Measurements from ENCODE around the gene CCAR1.
A peak's percentile ranks its signal among the peaks of the same experiment; 100 is the strongest.
"Not testable (repeated sequence)": the region's sequence is repeated elsewhere in the genome, so short reads cannot be mapped to it uniquely, and the experiment has no call there.

The CCAR1 gene

GRCh38 chr10:68720793-68721672 is at the start of gene CCAR1:
CCAR1 (plus strand) TSS chr10:68721239; CDS start chr10:68722505, 1,266 bp downstream.
- H3K9me3 ChIP-seq (ENCODE audit: control insufficient read depth, low read length): no peaks in the 10 kb centered on the region
- H3K4me3 ChIP-seq (ENCODE audit: low read length): peak within 1 kb of the TSS; percentile 97
- DNase-seq (ENCODE audit: low read depth): peak; percentile 99
- H3K36me3 ChIP-seq (ENCODE audit: control insufficient read depth, insufficient read depth, low read length, severe bottlenecking): peaks cover 24% of the 10 kb centered on the region
- peak within 1 kb of the TSS; percentile 98 for H3K9ac ChIP-seq (ENCODE audit: low read length)
- peaks cover 9% of the 10 kb centered on the region for H3K4me1 ChIP-seq (ENCODE audit: control insufficient read depth, insufficient read depth, low read length)
- H3K27me3 ChIP-seq (replicated peaks; ENCODE audit: control insufficient read depth, insufficient read depth, low read length): no peaks in the 10 kb centered on the region

- Histone ChIP-seq H3K36me3 (ENCODE audit: control insufficient read depth, insufficient read depth, low read length, severe bottlenecking) (peaks cover 46% of the 10 kb centered on the region), H3K9me3 (ENCODE audit: control insufficient read depth, low read length) (no peaks in the 10 kb centered on the region), H3K27me3 (replicated peaks; ENCODE audit: control insufficient read depth, insufficient read depth, low read length) (no peaks in the 10 kb centered on the region), H3K4me3 (ENCODE audit: low read length) (no peak overlapping the region), H3K9ac (ENCODE audit: low read length) (no peak overlapping the region), H3K4me1 (ENCODE audit: control insufficient read depth, insufficient read depth, low read length) (no peaks in the 10 kb centered on the region)
- DNase-seq (ENCODE audit: low read depth): no peak
Observed at GRCh38 chr10:68684413-68684812, 36.6 kb upstream of the CCAR1 start.

GRCh38 chr10:68696018-68696417 is 25.0 kb upstream of the CCAR1 start:
- Histone ChIP-seq H3K4me1 (ENCODE audit: control insufficient read depth, insufficient read depth, low read length) (peaks cover 40% of the 10 kb centered on the region), H3K9ac (ENCODE audit: low read length) (no peak overlapping the region), H3K9me3 (ENCODE audit: control insufficient read depth, low read length) (no peaks in the 10 kb centered on the region), H3K4me3 (ENCODE audit: low read length) (no peak overlapping the region), H3K27me3 (replicated peaks; ENCODE audit: control insufficient read depth, insufficient read depth, low read length) (no peaks in the 10 kb centered on the region), H3K36me3 (ENCODE audit: control insufficient read depth, insufficient read depth, low read length, severe bottlenecking) (peaks cover 11% of the 10 kb centered on the region)
- no peak for DNase-seq (ENCODE audit: low read depth)

GRCh38 chr10:68697106-68697505 is 23.9 kb upstream of the CCAR1 start:
- peak overlapping the region; percentile 8 for H3K4me3 ChIP-seq (ENCODE audit: low read length)
- H3K9me3 ChIP-seq (ENCODE audit: control insufficient read depth, low read length): no peaks in the 10 kb centered on the region
- H3K4me1 ChIP-seq (ENCODE audit: control insufficient read depth, insufficient read depth, low read length): peaks cover 40% of the 10 kb centered on the region
- no peaks in the 10 kb centered on the region for H3K27me3 ChIP-seq (replicated peaks; ENCODE audit: control insufficient read depth, insufficient read depth, low read length)
- peaks cover under 1% of the 10 kb centered on the region for H3K36me3 ChIP-seq (ENCODE audit: control insufficient read depth, insufficient read depth, low read length, severe bottlenecking)
- DNase-seq (ENCODE audit: low read depth): no peak
- no peak overlapping the region for H3K9ac ChIP-seq (ENCODE audit: low read length)

GRCh38 chr10:68700197-68700596 is 20.8 kb upstream of the CCAR1 start:
- Histone ChIP-seq H3K9me3 (ENCODE audit: control insufficient read depth, low read length) (no peaks in the 10 kb centered on the region), H3K4me3 (ENCODE audit: low read length) (no peak overlapping the region), H3K4me1 (ENCODE audit: control insufficient read depth, insufficient read depth, low read length) (peaks cover 29% of the 10 kb centered on the region), H3K27me3 (replicated peaks; ENCODE audit: control insufficient read depth, insufficient read depth, low read length) (no peaks in the 10 kb centered on the region), H3K9ac (ENCODE audit: low read length) (no peak overlapping the region), H3K36me3 (ENCODE audit: control insufficient read depth, insufficient read depth, low read length, severe bottlenecking) (no peaks in the 10 kb centered on the region)
- no peak for DNase-seq (ENCODE audit: low read depth)

- Histone ChIP-seq H3K9me3 (ENCODE audit: control insufficient read depth, low read length) (no peaks in the 10 kb centered on the region), H3K36me3 (ENCODE audit: control insufficient read depth, insufficient read depth, low read length, severe bottlenecking) (no peaks in the 10 kb centered on the region), H3K27me3 (replicated peaks; ENCODE audit: control insufficient read depth, insufficient read depth, low read length) (no peaks in the 10 kb centered on the region), H3K4me3 (ENCODE audit: low read length) (no peak overlapping the region), H3K4me1 (ENCODE audit: control insufficient read depth, insufficient read depth, low read length) (no peaks in the 10 kb centered on the region), H3K9ac (ENCODE audit: low read length) (no peak overlapping the region)
- no peak for DNase-seq (ENCODE audit: low read depth)
Observed at GRCh38 chr10:68705548-68705947, 15.5 kb upstream of the CCAR1 start.

- H3K4me1 ChIP-seq (ENCODE audit: control insufficient read depth, insufficient read depth, low read length); H3K9ac ChIP-seq (ENCODE audit: low read length); H3K27me3 ChIP-seq (replicated peaks; ENCODE audit: control insufficient read depth, insufficient read depth, low read length); H3K36me3 ChIP-seq (ENCODE audit: control insufficient read depth, insufficient read depth, low read length, severe bottlenecking); DNase-seq (ENCODE audit: low read depth); H3K4me3 ChIP-seq (ENCODE audit: low read length); H3K9me3 ChIP-seq (ENCODE audit: control insufficient read depth, low read length): not testable (repeated sequence)
Observed at GRCh38 chr10:68708987-68709386, 12.1 kb upstream of the CCAR1 start.

GRCh38 chr10:68713065-68713464 is 8.0 kb upstream of the CCAR1 start:
- H3K4me3 ChIP-seq (ENCODE audit: low read length): not testable (repeated sequence)

GRCh38 chr10:68717435-68717834 is 3.6 kb upstream of the CCAR1 start:
- H3K9me3 ChIP-seq (ENCODE audit: control insufficient read depth, low read length): no peaks in the 10 kb centered on the region
- no peak overlapping the region for H3K4me3 ChIP-seq (ENCODE audit: low read length)

More at GRCh38 chr10:68713065-68713464, 8.0 kb upstream of the CCAR1 start:
- not testable (repeated sequence) for H3K4me1 ChIP-seq (ENCODE audit: control insufficient read depth, insufficient read depth, low read length); H3K9ac ChIP-seq (ENCODE audit: low read length); H3K27me3 ChIP-seq (replicated peaks; ENCODE audit: control insufficient read depth, insufficient read depth, low read length); H3K36me3 ChIP-seq (ENCODE audit: control insufficient read depth, insufficient read depth, low read length, severe bottlenecking); DNase-seq (ENCODE audit: low read depth); H3K9me3 ChIP-seq (ENCODE audit: control insufficient read depth, low read length)

GRCh38 chr10:68721673-68722335 is 765 bp downstream of the CCAR1 start:
- peak; percentile 40 for DNase-seq (ENCODE audit: low read depth)
- Histone ChIP-seq H3K27me3 (replicated peaks; ENCODE audit: control insufficient read depth, insufficient read depth, low read length) (no peaks in the 10 kb centered on the region), H3K9me3 (ENCODE audit: control insufficient read depth, low read length) (no peaks in the 10 kb centered on the region), H3K4me1 (ENCODE audit: control insufficient read depth, insufficient read depth, low read length) (peaks cover 9% of the 10 kb centered on the region), H3K4me3 (ENCODE audit: low read length) (peak overlapping the region; percentile 97), H3K9ac (ENCODE audit: low read length) (peak overlapping the region; percentile 98), H3K36me3 (ENCODE audit: control insufficient read depth, insufficient read depth, low read length, severe bottlenecking) (peaks cover 29% of the 10 kb centered on the region)

More at GRCh38 chr10:68717435-68717834, 3.6 kb upstream of the CCAR1 start:
- Histone ChIP-seq H3K4me1 (ENCODE audit: control insufficient read depth, insufficient read depth, low read length) (peaks cover 5% of the 10 kb centered on the region), H3K36me3 (ENCODE audit: control insufficient read depth, insufficient read depth, low read length, severe bottlenecking) (no peaks in the 10 kb centered on the region), H3K9ac (ENCODE audit: low read length) (no peak overlapping the region), H3K27me3 (replicated peaks; ENCODE audit: control insufficient read depth, insufficient read depth, low read length) (no peaks in the 10 kb centered on the region)
- DNase-seq (ENCODE audit: low read depth): no peak

- H3K9me3 ChIP-seq (ENCODE audit: control insufficient read depth, low read length): no peaks in the 10 kb centered on the region
- peaks cover 49% of the 10 kb centered on the region for H3K36me3 ChIP-seq (ENCODE audit: control insufficient read depth, insufficient read depth, low read length, severe bottlenecking)
- no peak overlapping the region for H3K4me3 ChIP-seq (ENCODE audit: low read length)
- DNase-seq (ENCODE audit: low read depth): no peak
- H3K4me1 ChIP-seq (ENCODE audit: control insufficient read depth, insufficient read depth, low read length): peaks cover 9% of the 10 kb centered on the region
- H3K9ac ChIP-seq (ENCODE audit: low read length): no peak overlapping the region
- H3K27me3 ChIP-seq (replicated peaks; ENCODE audit: control insufficient read depth, insufficient read depth, low read length): no peaks in the 10 kb centered on the region
Observed at GRCh38 chr10:68725016-68725415, 4.0 kb downstream of the CCAR1 start.
